ENCODE data around the gene ALDH4A1. TPM values are rescaled to one million over a fixed set of nuclear protein-coding genes. Genes with fewer than 3 reads are reported as not detected.

ALDH4A1 gene
- total and polyA plus RNA-seq, 2 of the 4 experiments (the other 2 are of a cell fraction) = 8.6 to 21.1 TPM

- no peak for TF ChIP-seq CTCF (conservative IDR thresholded peaks at IDR 0.05; ENCODE audit: low read depth, low read length)
Measured at GRCh38 chr1:18885311-18886002, 16.9 kb downstream of the ALDH4A1 start (continued).

GRCh38 chr1:18884727-18885126 is 17.6 kb downstream of the ALDH4A1 start:
- CTCF ChIA-PET = interaction anchor here (0.6 to 2.5 kb wide), 8 partner anchors 9 to 276 kb away, joined by 3 to 7 read pairs (median 4); no protein-coding TSS in a partner anchor
- intact Hi-C loops (cut with micrococcal nuclease) = loop anchor here (1.0 kb wide), 1 partner anchor 207 kb away; no protein-coding TSS in a partner anchor

More at GRCh38 chr1:18884727-18885126, 17.6 kb downstream of the ALDH4A1 start:
- no peak overlapping the region for H2BK5ac ChIP-seq (ENCODE audit: low read depth, low read length, poor library complexity, severe bottlenecking)
- ATAC-seq (ENCODE audit: low read depth) (no peak), DNase-seq (no peak)
- peaks cover 5% of the 10 kb centered on the region; the same call in 1 of the 2 replicates for H3K9me1 ChIP-seq (ENCODE audit: insufficient read depth, low read length)
- no peak overlapping the region for H4K5ac ChIP-seq (ENCODE audit: low read depth, low read length)
- H3K9ac ChIP-seq (ENCODE audit: low read depth, low read length) = no peak overlapping the region
- H4K20me1 ChIP-seq (ENCODE audit: insufficient read depth, low read length) = no peaks in the 10 kb centered on the region; the same call in none of the 2 replicates
- no peak overlapping the region for H2AFZ ChIP-seq (replicated peaks; ENCODE audit: low read length, poor library complexity)
- in situ Hi-C loops (cut with MboI; ENCODE audit: low sequenced_read_pairs) (no loop called here), dilution Hi-C loops (cut with HindIII; ENCODE audit: low sequenced_read_pairs, unreplicated experiment) (no loop called here)
- WGBS, 2 experiments (ENCODE audit: extremely low coverage in 2 of 2, insufficient read length in 1 of 2) = 80% methylated on average over 6 of the region's 6 CpGs; no CpG with 5 or more reads in 1 of the 2 experiments
- no peaks in the 10 kb centered on the region for H3K9me3 ChIP-seq (ENCODE audit: control insufficient read depth, insufficient read depth, low read length)
- H3K36me3 ChIP-seq (ENCODE audit: control insufficient read depth, insufficient read depth, low read length) = peaks cover 3% of the 10 kb centered on the region; the same call in 1 of the 2 replicates
- H2AK5ac ChIP-seq (ENCODE audit: low read depth, low read length) = no peak overlapping the region
- H4K91ac ChIP-seq (ENCODE audit: insufficient read depth, low read depth, low read length) = no peak overlapping the region
- no peak for TF ChIP-seq MAFK (IDR thresholded peaks at IDR 0.05; ENCODE audit: low read depth, low read length)
- TF ChIP-seq CEBPB (IDR thresholded peaks at IDR 0.05; ENCODE audit: low read depth, low read length) = no peak
- TF ChIP-seq NFE2L2 (IDR thresholded peaks at IDR 0.05; ENCODE audit: low read depth, low read length) = no peak
- no peak for TF ChIP-seq MAZ (IDR thresholded peaks at IDR 0.05; ENCODE audit: borderline replicate concordance, low read depth, low read length)
- H3K27me3 ChIP-seq (ENCODE audit: control insufficient read depth, insufficient read depth, low read length) = no peaks in the 10 kb centered on the region
- no peak overlapping the region for H3K14ac ChIP-seq (replicated peaks; ENCODE audit: low read depth, low read length)
- peak overlapping the region; percentile 75 for H2AK9ac ChIP-seq (replicated peaks; ENCODE audit: low read depth, low read length, poor library complexity)
- H3K4me1 ChIP-seq (ENCODE audit: control insufficient read depth, insufficient read depth, low read length) = peaks cover 6% of the 10 kb centered on the region
- H3K4ac ChIP-seq (ENCODE audit: low read depth, low read length) = no peak overlapping the region
- no peak overlapping the region for H2BK15ac ChIP-seq (ENCODE audit: low read depth, low read length)
- no peak overlapping the region for H3K4me2 ChIP-seq (ENCODE audit: low read depth, low read length)
- no TSS peak for BruUV-seq (replicated peaks)
- no peak overlapping the region for H3K18ac ChIP-seq (ENCODE audit: low read depth, low read length)
- POLR2A ChIA-PET (ENCODE audit: unreplicated experiment) = no interaction called here
- no peak overlapping the region for H3K23ac ChIP-seq (ENCODE audit: low read depth, low read length)
- H3K79me1 ChIP-seq (ENCODE audit: low read depth in 1 of 2, low read length in 2 of 2) = no peaks in the 10 kb centered on the region
- H3K56ac ChIP-seq (ENCODE audit: extremely low read depth, insufficient read depth, low read length) = no peak overlapping the region
- H2BK20ac ChIP-seq (ENCODE audit: low read depth, low read length) = no peak overlapping the region
- no peak overlapping the region for H3K4me3 ChIP-seq (ENCODE audit: insufficient read depth, low read depth, low read length)
- no peak overlapping the region for H3K27ac ChIP-seq (ENCODE audit: insufficient read depth, low read length)
- no peak overlapping the region for H4K8ac ChIP-seq (ENCODE audit: low read depth in 2 of 2, low read length in 2 of 2)
- no peak overlapping the region for H2BK120ac ChIP-seq (ENCODE audit: low read depth, low read length)
